GM18517 (cell line): Measurements from ENCODE around the gene PARD3B.

Experiments
- ATAC-seq: cut with Tn5 transposase; IDR thresholded peaks from one replicate; pipeline ENCODE4 v1.9.1; 2021; ENCODE audit warnings: mild to moderate bottlenecking, moderate library complexity; ENCODE audit not compliant: unreplicated experiment

PARD3B gene

DNA sequence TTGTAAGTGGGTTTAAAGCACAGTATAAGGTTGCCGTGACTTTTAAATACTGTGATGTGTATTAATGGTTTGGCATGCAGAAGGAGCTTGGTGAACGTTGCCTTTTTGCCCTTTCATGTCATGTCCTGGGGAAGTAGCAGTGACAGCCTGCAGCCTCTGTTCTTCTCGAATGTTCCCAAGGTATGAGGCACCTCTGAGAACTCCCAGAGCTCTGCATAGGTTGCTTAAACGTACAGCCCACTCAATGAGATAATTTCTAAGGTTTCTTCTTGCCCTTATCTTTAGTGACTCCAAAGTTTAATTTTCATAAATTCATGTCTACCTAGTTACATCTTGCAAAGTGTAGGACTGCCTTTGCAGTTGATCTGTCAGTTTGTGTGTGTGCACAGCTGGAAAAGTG, 36.7 kb downstream of the PARD3B start:
- no peak for ATAC-seq

- no peak for ATAC-seq
Observed at GRCh38 chr2:204583773-204584172, 38.5 kb downstream of the PARD3B start.

GRCh38 chr2:204585930-204586329, 40.7 kb downstream of the PARD3B start:
- ATAC-seq, result no peak

DNA sequence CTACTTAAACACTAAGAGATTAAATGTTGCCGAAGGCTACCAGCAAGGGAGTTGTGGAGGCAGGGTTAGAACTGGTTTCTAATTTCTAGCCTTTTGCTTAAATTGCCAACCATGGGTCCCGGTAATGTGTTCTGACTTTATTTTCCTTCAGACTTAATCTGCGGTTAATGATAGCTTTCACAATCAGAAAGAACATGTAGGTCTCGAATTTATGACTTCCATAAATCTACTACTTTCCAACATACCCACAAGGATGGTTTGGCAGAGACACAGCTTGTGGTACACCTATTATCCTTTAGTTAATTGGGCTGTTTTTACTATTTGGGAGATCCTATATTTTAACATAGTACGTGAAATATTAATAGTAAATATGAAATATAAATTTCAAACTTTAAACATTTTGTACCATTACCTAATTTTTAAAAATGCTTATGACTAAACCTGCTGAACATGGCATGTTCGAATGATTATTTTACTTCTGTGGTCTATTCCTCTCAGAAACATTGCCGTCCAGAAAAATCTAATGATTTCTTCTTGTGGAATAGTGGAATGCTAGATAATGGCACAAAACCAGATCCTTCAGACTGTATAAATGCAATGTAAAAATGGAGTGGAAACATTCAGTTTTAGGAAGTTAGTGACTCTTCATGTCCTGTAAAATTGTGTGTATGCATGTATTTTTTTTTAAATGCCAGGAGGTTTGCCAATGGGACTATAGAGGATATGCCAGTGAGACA, 41.3 kb downstream of the PARD3B start:
- no peak for ATAC-seq

GRCh38 chr2:204590063-204590462, 44.8 kb downstream of the PARD3B start:
- no peak for ATAC-seq

DNA sequence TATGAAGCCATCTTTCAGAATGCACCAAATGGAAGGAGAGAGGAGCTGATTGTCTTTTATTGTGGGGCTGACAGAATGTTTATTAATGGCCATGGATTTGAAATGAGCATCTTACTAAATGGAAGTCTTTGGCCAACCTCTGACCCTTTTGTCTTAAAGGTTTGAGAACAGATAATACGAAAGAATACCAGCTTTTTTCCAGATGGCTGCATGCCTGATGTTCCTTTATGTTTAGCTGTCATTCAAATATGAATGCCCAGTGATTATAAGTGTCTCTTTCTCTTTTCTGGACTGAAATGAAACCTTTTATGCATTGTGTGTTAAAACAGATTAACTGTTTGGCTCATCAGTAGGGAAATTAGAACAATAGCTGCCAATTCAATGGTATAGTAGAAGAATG, 46.0 kb downstream of the PARD3B start:
- ATAC-seq, result no peak

- no peak for ATAC-seq
Observed at GRCh38 chr2:204604061-204604460, 58.8 kb downstream of the PARD3B start.

- no peak for ATAC-seq
Observed at GRCh38 chr2:204608237-204608939, 63.1 kb downstream of the PARD3B start.

DNA sequence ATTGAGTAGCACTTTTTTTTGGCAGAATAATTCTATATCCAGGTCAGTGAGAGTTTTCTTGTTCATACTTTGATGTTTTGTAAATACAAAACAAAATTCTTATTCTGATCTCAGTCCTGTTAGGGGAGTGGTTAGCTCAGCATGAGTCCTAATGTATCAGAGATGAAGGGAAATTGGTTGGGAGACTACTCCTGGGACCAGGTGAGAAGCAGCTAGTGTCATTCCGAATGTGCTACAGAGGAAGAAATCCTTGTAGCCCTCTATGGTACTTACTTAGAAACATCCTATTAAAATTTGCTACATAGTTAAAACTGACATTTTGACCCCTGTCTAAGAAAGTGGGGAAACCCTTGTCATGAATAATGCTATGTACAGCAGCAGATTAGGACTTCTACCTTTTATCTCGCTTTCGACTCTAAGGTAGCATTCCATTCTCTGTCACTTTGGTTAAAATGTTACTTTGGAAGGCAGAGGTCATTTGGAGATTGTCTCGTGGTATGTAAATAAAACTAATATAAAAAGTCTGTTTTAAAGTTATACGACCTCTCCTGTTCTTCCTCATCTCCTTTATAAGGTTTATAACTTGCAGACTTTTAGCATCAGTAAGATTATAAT, 65.8 kb downstream of the PARD3B start:
- no peak for ATAC-seq

- no peak for ATAC-seq
Observed at GRCh38 chr2:204611764-204612163, 66.5 kb downstream of the PARD3B start.

DNA sequence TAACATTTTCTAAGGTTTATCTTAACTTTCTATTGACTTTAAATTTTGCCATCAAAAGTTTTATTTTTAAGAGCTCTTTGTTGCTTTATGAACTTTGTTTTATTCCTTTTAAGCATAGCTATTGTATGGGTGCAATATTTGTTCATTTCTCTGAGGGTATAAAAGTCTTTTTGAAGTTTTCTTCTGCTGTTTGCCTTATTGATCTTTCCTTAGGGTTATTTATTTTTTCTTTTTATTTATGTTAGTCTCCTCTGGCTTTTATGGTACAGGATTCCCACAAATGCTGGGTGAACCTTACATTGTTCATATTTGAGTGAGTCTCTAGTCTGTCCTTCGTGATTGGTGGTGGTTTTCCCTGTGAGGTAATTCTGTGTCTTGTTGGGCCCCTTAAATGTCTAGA, 68.4 kb downstream of the PARD3B start:
- no peak for ATAC-seq

GRCh38 chr2:204615456-204615855, 70.2 kb downstream of the PARD3B start:
- ATAC-seq, result no peak

- ATAC-seq, result no peak
Observed at GRCh38 chr2:204625135-204625534, 79.9 kb downstream of the PARD3B start.

DNA sequence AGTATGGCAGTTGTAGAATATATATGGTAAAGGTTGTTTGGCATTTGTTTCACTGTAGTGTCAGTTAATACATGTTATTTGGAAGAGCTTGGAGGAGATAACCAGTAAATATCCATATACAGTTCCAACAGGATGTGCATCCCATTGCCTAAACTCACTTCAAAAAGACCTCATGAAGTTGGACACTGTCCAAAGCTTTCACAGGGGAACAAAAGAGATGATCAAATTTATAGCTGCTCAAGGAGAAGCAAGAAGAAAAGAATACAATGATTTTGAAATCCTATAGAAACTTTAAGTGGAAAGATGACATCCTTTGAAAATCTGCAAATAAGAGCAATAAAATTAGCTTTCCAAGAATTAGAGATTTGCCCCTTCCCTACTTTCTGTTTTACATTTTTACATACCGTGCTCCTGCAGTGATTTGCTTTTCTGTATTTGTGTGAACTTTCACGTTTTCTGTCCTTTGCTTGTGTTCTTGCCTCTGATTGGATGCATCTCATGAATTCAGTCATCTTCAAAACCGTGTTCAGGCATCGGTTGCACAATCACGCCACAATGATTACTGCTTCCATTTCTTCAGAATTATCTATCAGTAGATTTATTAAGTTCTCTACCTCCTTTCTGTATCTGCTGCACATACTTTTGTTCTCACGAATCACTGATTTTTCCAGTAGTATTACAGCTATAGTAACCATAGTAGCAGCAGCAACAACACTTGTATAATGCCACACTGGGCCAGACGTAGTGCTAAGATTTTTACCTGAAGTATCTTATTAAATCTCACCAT, 83.8 kb downstream of the PARD3B start:
- ATAC-seq, result no peak

DNA sequence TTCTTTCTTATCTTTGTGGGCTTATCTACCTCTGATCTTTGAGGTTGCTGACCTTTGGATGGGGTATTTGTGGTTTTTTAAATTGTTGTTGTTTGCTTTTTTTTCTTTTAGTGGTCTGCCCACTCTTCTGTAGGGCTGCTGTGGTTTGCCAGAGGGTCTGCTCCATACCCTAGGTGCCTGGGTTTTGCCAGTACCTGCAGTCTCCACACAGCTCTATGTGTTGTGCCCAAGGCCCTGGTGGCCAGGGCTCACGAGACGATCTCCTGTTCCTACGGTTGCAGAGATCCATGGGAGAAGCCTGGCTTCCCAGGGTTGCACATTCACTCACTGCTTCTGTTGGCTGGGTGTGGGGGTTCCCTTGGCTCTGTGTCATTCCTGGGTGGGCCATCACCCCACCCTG, 87.1 kb downstream of the PARD3B start:
- no peak for ATAC-seq

- no peak for ATAC-seq
Observed at GRCh38 chr2:204634564-204634963, 89.3 kb downstream of the PARD3B start.

- no peak for ATAC-seq
Observed at GRCh38 chr2:204635478-204635877, 90.2 kb downstream of the PARD3B start.

- no peak for ATAC-seq
Observed at GRCh38 chr2:204638471-204639194, 93.4 kb downstream of the PARD3B start.

GRCh38 chr2:204643326-204643725, 98.1 kb downstream of the PARD3B start:
- ATAC-seq, result no peak

DNA sequence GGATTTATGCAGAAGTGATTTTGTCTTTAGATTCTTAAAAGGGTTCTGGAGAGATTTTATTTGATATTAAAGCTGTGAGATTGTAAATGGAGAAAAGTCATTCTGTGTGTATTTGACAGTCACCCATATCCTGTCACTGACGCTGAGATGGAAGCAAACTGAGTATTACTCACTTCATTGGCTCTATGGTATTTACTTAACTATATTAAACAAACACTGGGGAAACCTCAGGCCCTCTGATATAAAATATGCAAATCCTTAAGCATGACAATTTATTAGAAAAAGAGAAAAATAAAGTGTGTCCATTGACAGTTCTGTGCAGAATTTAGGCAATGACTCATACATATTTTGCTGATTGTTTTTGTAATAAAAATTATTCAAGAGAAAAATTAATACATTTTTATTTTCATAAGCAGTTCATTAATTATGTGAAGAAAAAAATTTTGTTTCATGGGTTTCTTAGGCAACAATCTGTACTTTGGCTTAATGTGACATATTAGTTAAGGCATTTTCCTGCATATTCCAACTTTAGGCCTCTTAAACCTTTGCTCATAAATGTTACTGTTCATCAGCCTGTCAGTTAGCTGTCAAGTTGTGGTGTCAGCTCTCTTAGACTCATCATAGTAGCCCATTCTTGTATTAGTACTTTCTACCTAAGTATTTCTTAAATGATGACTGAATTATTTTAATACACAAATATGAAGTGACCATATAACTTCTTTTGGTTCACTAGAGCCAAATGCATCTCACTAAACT, 99.9 kb downstream of the PARD3B start:
- ATAC-seq, result no peak
